GM19467 (cell line): ENCODE results near the gene WDR64.

ENCODE experiments used
- ATAC-seq: cut with Tn5 transposase; IDR thresholded peaks from one replicate; pipeline ENCODE4 v1.9.1; 2021; ENCODE audit warnings: mild to moderate bottlenecking, moderate library complexity; ENCODE audit not compliant: unreplicated experiment

Gene WDR64

GRCh38 chr1:241630899-241631298 is 21.2 kb upstream of the WDR64 start:
- ATAC-seq = no peak

DNA sequence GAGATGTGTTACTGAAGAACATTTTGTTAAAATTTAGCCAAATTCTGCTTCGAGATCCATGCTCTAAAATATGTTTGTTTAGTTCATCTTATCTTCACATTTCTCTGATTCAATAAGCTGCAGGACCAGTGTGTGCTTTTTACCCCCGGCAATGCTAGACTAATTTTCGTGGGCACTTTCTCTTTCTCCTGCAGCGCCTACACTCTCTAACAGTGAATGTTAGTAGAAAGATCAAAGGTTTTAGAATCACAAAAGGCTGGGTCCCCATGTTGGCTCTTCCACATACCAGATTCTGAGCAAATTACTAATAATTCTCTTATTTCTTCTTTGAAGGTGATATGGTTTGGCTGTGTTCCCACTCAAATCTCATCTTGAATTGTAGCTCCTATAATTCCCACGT is 20.4 kb upstream of the WDR64 start:
- ATAC-seq = no peak

GRCh38 chr1:241632987-241633386 is 19.1 kb upstream of the WDR64 start:
- ATAC-seq = no peak

DNA sequence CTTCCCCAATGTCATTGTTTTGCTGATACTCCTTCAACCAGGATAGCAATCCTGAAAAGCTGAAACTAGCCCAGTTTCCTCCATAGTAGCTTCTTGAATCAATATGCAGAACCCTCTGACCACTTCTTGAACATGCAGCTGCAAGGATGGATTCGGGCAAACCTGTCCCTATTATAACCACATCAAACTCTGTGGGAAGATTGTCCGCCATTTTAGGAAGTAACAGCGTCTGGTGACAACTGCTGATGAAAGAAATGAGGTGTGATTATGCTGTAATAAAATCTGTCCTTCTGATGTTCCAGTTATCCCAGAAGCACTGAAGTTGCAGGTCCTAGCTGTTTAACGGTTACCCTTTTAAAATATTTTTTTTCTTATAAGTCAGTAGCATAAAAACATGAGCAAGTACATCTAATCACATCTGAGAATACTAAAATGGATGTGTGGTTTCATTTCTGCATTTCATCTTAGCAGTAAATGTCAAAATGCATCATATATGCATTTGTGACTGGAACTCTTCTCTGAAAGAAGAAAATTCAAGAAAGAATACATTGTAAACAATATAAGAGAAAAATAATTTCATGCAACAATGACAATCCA is 16.4 kb upstream of the WDR64 start:
- no peak for ATAC-seq

DNA sequence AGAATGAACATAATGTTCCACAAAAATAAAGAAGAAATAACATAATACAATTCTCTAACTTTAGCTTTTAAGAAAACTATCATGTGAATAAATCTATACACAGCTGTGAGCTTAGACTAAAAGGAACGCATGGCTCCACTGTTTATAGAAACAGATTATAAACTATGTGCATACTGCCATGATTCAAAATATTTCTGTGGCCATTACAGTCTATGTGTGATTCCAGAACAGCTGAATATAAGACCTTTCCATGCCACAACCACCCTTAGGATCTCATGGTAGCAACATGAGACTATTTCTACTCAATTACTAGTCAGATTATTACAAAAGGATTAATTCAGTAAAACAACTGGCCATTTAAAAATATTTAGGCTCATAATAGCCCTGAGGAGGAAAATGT is 15.8 kb upstream of the WDR64 start:
- ATAC-seq = no peak

DNA sequence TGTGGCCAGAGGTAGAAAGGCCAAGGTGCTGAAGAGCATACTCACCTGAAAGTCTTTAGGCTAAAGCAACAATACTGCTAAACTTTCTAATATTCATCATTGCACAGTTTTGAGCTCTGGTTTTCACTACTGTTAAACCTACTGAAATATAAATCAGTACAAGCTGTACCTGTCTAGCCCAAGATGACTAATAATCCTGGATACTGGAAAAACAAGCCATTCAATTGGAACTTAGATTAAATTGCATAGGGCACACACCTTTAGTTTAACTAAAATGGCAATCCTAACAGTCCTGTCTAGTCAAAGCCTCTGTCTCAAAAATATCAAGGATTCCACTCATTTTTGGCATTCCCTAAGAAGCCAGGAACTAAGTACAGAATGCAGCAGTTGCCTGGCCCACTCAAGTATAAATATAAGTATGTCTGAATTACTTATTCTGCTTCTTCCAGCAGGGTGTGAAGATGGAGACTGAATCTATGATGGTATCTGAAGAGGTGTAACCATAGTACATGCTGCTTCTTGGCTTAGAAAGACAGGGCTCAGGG is 15.0 kb upstream of the WDR64 start:
- no peak for ATAC-seq

- ATAC-seq = no peak
Observed at GRCh38 chr1:241637604-241638003, 14.5 kb upstream of the WDR64 start.

DNA sequence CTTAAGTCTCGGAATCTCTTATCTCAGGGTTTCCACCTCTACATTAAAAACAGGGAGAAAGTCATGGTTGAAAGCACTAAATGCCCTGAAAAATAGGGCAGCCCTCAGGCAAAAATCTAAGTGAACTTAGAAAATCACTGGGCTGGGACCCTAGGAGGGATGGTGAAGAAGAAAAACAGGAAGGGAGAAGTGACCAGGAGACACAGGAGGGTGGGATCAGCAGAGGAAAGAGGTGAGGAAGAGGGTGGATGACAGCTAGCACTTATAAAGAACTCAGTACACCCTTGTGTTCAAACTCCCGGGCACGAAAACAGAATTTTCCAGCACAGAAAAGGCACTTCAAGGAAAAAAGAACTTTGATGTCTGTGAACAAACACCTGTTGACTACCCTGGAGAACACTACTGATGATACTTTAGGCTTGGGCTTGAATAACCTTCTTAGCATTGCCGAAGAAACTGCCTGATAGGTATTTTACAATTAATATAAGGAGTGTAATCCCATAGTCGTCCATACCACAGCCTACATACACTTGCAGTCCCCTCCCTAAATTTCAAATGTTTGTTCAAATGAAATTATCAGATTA is 13.9 kb upstream of the WDR64 start:
- ATAC-seq = no peak

DNA sequence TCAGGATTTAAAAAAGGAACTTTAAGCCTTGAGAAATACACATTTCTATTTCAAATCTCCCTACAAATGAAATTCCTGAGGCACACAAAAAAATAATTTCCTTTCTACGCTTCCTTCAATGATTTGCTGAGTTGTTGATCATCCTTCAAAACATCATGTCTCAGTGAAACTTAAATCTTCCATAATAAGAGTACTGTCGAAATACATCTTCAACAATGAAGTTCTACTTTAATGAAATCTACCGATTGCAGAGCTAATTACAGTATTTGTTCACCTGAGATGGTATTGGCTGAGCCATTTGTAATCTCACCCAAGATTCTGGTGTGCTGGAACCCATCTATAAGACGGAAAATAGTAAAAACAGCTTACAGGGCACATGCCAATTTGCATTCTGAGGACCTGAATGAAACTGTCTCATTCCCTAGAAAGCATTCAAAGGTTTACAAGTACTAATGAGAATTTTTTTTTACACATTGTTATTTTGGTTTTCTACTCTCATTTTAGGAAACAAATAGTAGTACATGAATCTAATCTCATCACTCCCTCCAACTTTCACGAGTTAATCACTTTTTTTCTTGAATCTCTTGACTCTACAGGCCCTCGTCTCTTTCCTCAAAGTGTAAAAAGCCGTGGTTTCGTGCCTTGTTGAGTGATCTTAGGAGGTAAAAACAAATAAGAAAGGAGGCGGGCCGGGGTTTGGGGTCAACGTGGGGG is 13.0 kb upstream of the WDR64 start:
- no peak for ATAC-seq

DNA sequence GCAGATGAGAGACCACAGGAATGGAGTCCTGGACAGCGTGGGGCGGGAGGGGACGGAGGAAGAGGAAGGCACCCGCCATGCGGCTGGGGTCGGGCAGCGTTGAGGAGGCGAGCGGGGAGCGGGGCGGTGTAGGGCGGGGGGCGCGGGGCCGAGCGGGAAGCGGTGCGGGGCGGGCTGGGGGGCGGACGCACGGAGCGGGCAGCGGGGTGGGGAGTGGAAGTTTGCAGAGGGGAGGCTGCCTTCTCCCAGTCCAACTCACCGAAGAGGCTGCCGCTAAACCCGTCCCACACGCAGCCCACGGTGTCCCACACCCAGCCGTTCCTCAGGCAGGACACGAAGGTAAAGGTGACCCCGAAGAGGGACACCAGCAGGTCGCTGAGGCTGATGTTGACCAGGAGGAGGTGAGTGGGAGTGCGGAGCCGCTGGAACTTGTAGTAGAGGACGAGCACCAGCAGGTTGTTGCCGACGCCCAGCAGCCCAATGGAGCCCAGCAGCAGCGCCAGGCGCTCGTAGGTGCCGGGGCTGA is 12.4 kb upstream of the WDR64 start:
- peak; percentile 46 for ATAC-seq

- ATAC-seq = peak; percentile 91
Observed at GRCh38 chr1:241640149-241640866, 11.8 kb upstream of the WDR64 start, which contains the start of the genes CHML and OPN3. CHML (minus strand) TSS chr1:241640369; CDS start chr1:241635766, 4,603 bp downstream. OPN3 (minus strand) TSS chr1:241640369; CDS start chr1:241640254, 115 bp downstream.

DNA sequence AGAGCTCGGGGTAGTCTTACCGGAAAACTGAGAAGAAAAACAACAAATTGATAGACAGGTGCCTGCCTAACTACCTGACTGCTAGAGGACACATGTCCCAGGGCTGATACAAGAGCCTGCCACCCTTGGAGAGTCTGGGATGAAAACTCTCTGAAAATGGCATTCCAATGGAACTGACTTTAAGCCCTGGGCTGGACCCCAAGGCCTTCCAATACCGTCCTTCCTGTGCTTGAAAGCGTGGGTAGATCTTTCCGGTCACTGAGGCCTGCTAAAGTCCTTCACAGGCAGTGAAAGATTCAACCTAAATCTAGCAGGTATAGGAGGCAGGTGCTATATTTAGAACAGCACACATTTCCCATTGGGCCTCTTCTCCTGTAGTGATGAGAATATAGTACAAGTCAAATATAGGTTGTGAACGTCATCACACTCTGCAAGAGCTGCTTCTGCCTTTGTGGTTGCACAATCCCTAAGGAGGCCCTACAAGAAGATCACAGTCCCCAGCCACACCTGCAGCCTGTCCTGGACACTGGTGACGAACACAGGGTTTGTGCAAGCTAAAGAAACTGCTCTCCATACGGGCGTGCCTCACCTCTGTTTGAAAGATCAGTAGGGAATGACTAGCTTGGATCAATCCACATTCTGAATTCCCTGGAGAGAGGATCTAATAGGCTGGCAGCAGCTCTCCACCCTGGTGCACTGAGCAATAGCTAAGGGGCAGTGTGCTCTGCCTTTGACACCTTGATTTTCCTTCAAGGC is 11.0 kb upstream of the WDR64 start:
- ATAC-seq = no peak

DNA sequence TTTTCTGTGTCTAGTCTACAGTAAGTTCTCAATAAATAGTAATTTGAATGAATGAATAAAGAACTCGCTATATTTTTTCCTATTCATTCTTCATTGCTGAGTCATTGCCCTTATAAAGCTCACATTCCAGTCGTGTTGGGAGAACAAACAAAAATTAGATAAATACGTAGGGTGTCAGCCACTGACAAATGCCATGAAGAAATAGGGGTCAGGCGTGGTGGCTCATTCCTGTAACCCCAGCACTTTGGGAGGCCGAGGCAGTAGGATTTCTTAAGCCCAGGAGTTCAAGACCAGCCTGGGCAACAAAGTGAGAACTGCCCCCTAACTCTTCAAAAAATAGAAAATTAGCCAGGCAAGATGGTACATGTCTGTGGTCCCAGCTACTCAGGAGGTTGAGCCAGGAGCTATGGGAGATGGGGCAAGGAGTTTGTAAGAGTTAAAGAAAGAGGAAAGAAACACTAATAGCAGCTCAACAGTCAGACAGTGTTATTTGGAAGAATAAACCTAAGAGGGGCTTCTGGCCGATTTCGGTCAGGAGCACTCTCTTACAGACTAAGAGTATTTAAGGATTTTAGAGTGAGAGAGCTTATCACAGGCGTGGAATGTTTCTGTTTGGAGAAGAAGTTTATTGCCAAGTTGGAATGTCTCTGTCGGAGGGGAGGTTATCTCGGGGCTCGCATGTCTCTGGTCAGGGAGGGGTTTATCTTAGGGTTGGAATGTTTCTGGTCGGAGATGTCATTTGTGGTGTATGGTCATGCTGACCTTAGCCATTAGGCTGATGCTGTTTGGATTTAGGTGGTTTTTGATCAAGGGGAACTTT is 10.1 kb upstream of the WDR64 start:
- no peak for ATAC-seq

DNA sequence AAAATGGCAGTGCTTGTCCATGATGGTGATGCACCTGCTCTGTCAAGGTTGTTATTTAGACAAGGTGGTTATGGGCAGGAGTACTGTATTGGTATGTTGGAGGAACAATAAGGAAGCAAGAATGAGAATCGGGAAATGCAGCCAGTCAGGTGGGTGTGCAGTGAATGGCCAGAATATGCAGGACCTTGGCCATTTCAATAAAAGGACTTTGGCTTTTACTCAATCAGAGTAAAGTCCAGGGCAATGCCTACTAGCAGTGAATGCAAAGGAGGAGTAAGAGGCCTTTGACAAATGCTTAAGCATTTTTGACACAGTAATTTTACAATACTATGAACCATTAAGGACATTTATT is 9.5 kb upstream of the WDR64 start:
- no peak for ATAC-seq

- no peak for ATAC-seq
Observed at GRCh38 chr1:241644259-241644658, 7.8 kb upstream of the WDR64 start.

- no peak for ATAC-seq
Observed at GRCh38 chr1:241645199-241645598, 6.9 kb upstream of the WDR64 start.

DNA sequence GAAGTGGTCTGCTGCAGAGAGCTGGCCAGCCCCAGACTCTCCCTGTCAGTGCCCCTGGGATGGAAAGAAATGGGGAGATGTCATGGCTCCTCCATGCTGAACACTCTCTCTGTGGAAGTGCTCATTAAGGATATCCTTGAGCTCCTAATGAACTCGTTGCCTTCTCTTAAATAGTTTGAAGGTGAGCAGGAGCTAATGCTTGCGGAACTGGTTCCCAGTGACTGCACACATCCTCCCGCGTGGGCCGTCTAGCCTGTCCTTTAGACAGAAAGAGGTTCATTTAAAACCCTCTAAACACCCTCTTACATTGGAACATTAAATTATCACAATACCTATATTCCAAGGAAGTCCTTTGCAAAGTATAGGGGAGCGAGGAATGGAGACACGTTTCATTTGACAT is 5.9 kb upstream of the WDR64 start:
- ATAC-seq = no peak

DNA sequence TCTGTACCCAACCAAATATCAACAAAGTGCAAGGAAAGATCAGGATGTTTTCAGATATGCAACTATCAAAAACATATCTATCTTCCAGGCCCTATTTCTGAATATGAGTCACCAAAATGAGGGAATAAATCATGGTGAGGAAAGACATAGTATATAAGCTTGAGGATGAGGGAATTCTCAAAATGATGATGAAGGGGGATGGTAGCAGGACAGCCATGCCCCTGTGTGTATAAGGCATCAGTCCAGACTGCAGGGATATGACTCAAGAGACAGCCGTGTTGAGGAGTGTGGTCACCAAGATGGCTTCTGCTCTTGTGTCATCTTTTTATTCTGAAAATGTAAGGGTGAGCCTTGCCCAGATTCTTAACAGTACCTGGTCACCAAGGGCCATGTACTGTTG is 4.4 kb upstream of the WDR64 start:
- ATAC-seq = no peak

DNA sequence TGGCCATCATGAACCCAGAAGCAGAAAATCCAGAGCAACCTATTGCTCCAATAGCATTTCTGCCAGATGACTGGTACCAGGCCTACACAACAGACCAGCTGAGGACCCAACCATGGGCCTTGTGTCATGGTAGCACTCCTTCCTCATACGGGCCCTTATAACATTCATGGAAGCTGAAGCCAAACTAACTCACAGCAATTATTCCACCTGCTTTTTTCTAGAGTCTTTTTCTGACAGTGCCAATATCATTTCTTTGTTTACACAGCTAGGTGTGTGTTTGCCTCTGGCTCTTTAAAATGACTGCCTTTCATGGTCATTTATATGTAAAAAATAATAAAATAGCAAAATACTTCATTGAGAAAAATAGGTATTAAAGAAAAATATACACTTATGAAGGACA is 3.9 kb upstream of the WDR64 start:
- ATAC-seq = no peak

- ATAC-seq = no peak
Observed at GRCh38 chr1:241654019-241654418, 1.9 kb downstream of the WDR64 start.
